ENCODE results near the gene KCNJ1.

KCNJ1 gene

GRCh38 chr11:128837627-128838026, 29.5 kb downstream of the KCNJ1 start:
- no peak for TF ChIP-seq ZNF274 (IDR thresholded peaks at IDR 0.05; ENCODE audit: low read depth, low read length)
- no peak overlapping the region for H3K4me3 ChIP-seq (ENCODE audit: low read length)

- TF ChIP-seq ZNF274 (IDR thresholded peaks at IDR 0.05; ENCODE audit: low read depth, low read length) = no peak
- no peak overlapping the region for H3K4me3 ChIP-seq (ENCODE audit: low read length)
These were observed 31.2 kb downstream of the KCNJ1 start for GRCh38 chr11:128835741-128836430.

GRCh38 chr11:128834157-128834556, 32.9 kb downstream of the KCNJ1 start:
- TF ChIP-seq ZNF274 (IDR thresholded peaks at IDR 0.05; ENCODE audit: low read depth, low read length) = no peak
- H3K4me3 ChIP-seq (ENCODE audit: low read length) = no peak overlapping the region

- no peak overlapping the region for H3K4me3 ChIP-seq (ENCODE audit: low read length)
- TF ChIP-seq ZNF274 (IDR thresholded peaks at IDR 0.05; ENCODE audit: low read depth, low read length) = no peak
These were observed 35.0 kb downstream of the KCNJ1 start for GRCh38 chr11:128832121-128832497.

GRCh38 chr11:128831174-128832120, 35.6 kb downstream of the KCNJ1 start:
- no peak overlapping the region for H3K4me3 ChIP-seq (ENCODE audit: low read length)
- TF ChIP-seq ZNF274 (IDR thresholded peaks at IDR 0.05; ENCODE audit: low read depth, low read length) = no peak

GRCh38 chr11:128830290-128831173, 36.6 kb downstream of the KCNJ1 start:
- no peak overlapping the region for H3K4me3 ChIP-seq (ENCODE audit: low read length)
- TF ChIP-seq ZNF274 (IDR thresholded peaks at IDR 0.05; ENCODE audit: low read depth, low read length) = no peak

GRCh38 chr11:128828350-128828749, 38.7 kb downstream of the KCNJ1 start:
- H3K4me3 ChIP-seq (ENCODE audit: low read length) = no peak overlapping the region
- no peak for TF ChIP-seq ZNF274 (IDR thresholded peaks at IDR 0.05; ENCODE audit: low read depth, low read length)

- no peak overlapping the region for H3K4me3 ChIP-seq (ENCODE audit: low read length)
- no peak for TF ChIP-seq ZNF274 (IDR thresholded peaks at IDR 0.05; ENCODE audit: low read depth, low read length)
These were observed 39.8 kb downstream of the KCNJ1 start for GRCh38 chr11:128827191-128827893.

GRCh38 chr11:128825050-128825784, 41.9 kb downstream of the KCNJ1 start:
- no peak for TF ChIP-seq ZNF274 (IDR thresholded peaks at IDR 0.05; ENCODE audit: low read depth, low read length)
- no peak overlapping the region for H3K4me3 ChIP-seq (ENCODE audit: low read length)

GRCh38 chr11:128824191-128825049, 42.7 kb downstream of the KCNJ1 start:
- no peak overlapping the region for H3K4me3 ChIP-seq (ENCODE audit: low read length)
- TF ChIP-seq ZNF274 (IDR thresholded peaks at IDR 0.05; ENCODE audit: low read depth, low read length) = no peak

- H3K4me3 ChIP-seq (ENCODE audit: low read length) = no peak overlapping the region
- no peak for TF ChIP-seq ZNF274 (IDR thresholded peaks at IDR 0.05; ENCODE audit: low read depth, low read length)
These were observed 43.3 kb downstream of the KCNJ1 start for GRCh38 chr11:128823753-128824152.

GRCh38 chr11:128822130-128822529, 45.0 kb downstream of the KCNJ1 start:
- no peak for TF ChIP-seq ZNF274 (IDR thresholded peaks at IDR 0.05; ENCODE audit: low read depth, low read length)
- no peak overlapping the region for H3K4me3 ChIP-seq (ENCODE audit: low read length)
